Measurements from ENCODE around the gene RREB1. TPM values are rescaled to one million over a fixed set of nuclear protein-coding genes. Genes with fewer than 3 reads are reported as not detected.

The RREB1 gene
- total RNA-seq, 2 experiments from 2014 or later = 14.7 to 18.1 TPM

DNA sequence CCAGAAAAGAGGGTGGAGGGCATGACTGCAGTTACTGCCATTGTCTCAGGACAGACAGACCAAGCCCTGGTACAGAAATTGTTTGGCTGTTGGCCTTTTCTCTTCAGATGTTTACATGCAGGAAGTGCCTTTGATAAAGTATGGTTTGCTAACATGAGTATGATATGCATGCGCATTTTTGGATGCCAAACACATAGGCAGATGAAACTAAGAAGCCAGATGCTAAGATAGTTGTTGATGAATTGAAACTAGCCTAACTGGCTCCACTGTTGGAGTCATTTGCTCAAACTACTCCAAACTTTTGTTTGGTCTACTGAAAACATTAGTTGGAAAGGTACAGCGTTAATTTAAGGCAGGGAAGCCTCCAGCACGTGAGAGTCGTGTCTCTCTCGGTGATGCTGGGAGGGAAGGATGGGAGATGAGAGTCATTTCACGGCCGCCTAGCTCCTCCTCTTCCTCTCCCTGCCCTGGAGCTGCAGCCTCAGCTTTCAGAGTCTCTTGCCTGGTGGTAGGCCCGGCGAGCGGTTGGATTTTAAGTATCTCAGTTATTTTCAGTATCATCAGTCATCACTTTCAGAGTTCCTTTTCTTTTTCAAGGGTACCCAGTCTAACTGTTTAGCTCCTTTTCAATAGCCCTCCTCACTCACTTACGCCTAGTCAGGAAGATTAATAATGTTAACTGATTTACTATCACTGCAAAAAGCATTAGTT is 29.7 kb downstream of the RREB1 start:
- peak; percentile 80 for ATAC-seq
- CTCF ChIA-PET = interaction anchor here (0.9 to 1.7 kb wide), 4 partner anchors 9 to 351 kb away, joined by 3 to 8 read pairs (median 4); no protein-coding TSS in a partner anchor
- intact Hi-C loops (cut with DNase I, micrococcal nuclease) = loop anchor here (1.0 to 10.0 kb wide), 7 partner anchors 11 to 457 kb away; partner anchors contain the start of gene SNRNP48 (in 1 of the 2)
- H3K4me3 Mint-ChIP-seq = peak overlapping the region; percentile 62
- DNase-seq = peak; percentile 85
- peak overlapping the region; percentile 97 for H3K27ac Mint-ChIP-seq
- peaks cover 80% of the 10 kb centered on the region for H3K4me1 Mint-ChIP-seq
- H3K9me3 Mint-ChIP-seq (ENCODE audit: low read depth) = no peaks in the 10 kb centered on the region
- peaks cover 2% of the 10 kb centered on the region for H3K36me3 Mint-ChIP-seq (ENCODE audit: low read depth)
- no peaks in the 10 kb centered on the region for H3K27me3 Mint-ChIP-seq
- POLR2A ChIA-PET = interaction anchor here (0.6 to 1.8 kb wide), 6 partner anchors 21 to 481 kb away, joined by 4 to 8 read pairs (median 5); no protein-coding TSS in a partner anchor

DNA sequence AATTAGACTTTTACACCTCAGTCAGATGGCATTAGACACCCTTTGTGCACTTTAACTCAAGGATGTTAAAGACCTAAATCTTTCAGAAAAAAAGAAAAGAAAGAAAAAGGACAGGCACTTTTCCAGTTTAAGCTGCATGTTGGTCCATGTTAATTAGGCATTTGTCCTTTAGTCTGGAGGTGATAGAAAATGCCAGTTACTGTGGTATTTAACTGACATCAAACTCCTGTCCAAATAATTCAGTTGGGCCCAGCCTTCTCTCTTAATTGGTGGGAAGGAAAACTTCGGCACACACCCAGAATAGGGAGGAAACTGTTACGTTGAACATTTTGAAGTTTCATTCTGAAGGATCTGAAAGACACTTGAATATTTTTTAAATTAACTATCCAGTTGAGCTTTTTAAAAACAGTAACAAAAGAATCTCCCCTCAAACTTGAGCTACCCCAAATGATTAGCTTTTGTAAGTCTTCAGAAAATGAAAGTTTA is 30.3 kb downstream of the RREB1 start:
- intact Hi-C loops (cut with DNase I, micrococcal nuclease) = loop anchor here (1.0 to 10.0 kb wide), 4 partner anchors 10 to 457 kb away; partner anchors contain the start of gene SNRNP48 (in 1 of the 2)
- Mint-ChIP-seq H3K9me3 (ENCODE audit: low read depth) (no peaks in the 10 kb centered on the region), H3K27ac (peak overlapping the region; percentile 97), H3K27me3 (no peaks in the 10 kb centered on the region), H3K36me3 (ENCODE audit: low read depth) (peaks cover 1% of the 10 kb centered on the region), H3K4me1 (peaks cover 79% of the 10 kb centered on the region), H3K4me3 (peak overlapping the region; percentile 62)
- no peak for ATAC-seq
- DNase-seq = no peak
- ChIA-PET CTCF (interaction anchor here (0.8 to 1.7 kb wide), 7 partner anchors 8 to 64 kb away, joined by 3 to 8 read pairs (median 5); no protein-coding TSS in a partner anchor), POLR2A (interaction anchor here (0.5 to 1.8 kb wide), 5 partner anchors 11 to 481 kb away, joined by 4 to 8 read pairs (median 5); no protein-coding TSS in a partner anchor)

DNA sequence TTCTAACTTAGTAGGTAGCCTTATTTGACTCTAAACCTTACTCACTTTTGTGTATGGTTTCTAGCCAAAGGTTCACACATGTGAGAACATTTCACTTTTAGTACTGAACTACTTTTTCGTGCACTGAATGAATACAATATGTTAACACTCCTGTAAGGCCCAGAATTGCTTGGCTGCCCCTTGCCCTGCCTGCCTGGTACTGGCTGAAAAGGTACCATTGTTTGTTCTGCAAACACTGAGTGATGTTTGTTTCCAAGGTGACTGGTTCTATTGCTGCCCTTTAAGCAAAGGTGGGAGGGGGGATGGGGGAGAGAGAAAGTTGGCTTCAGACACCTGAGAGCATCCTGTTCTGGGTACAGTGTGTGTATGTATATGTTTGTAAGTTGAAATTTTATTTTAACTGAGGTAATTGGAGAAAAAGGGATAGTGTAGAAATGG is 31.2 kb downstream of the RREB1 start:
- peak overlapping the region; percentile 97 for H3K27ac Mint-ChIP-seq
- H3K4me1 Mint-ChIP-seq = peaks cover 83% of the 10 kb centered on the region
- ChIA-PET POLR2A (interaction anchor here (1.8 kb wide), 1 partner anchor 26 kb away, joined by 8 read pairs; no protein-coding TSS in a partner anchor), CTCF (interaction anchor here (0.8 to 1.7 kb wide), 5 partner anchors 8 to 27 kb away, joined by 3 to 8 read pairs (median 5); no protein-coding TSS in a partner anchor)
- intact Hi-C loops (cut with DNase I, micrococcal nuclease) = loop anchor here (1.0 to 10.0 kb wide), 4 partner anchors 9 to 456 kb away; partner anchors contain the start of gene SNRNP48 (in 1 of the 2)
- no peaks in the 10 kb centered on the region for H3K9me3 Mint-ChIP-seq (ENCODE audit: low read depth)
- H3K4me3 Mint-ChIP-seq = peak overlapping the region; percentile 17
- H3K27me3 Mint-ChIP-seq = no peaks in the 10 kb centered on the region
- DNase-seq = peak; percentile 72
- H3K36me3 Mint-ChIP-seq (ENCODE audit: low read depth) = no peaks in the 10 kb centered on the region
- ATAC-seq = peak; percentile 43

DNA sequence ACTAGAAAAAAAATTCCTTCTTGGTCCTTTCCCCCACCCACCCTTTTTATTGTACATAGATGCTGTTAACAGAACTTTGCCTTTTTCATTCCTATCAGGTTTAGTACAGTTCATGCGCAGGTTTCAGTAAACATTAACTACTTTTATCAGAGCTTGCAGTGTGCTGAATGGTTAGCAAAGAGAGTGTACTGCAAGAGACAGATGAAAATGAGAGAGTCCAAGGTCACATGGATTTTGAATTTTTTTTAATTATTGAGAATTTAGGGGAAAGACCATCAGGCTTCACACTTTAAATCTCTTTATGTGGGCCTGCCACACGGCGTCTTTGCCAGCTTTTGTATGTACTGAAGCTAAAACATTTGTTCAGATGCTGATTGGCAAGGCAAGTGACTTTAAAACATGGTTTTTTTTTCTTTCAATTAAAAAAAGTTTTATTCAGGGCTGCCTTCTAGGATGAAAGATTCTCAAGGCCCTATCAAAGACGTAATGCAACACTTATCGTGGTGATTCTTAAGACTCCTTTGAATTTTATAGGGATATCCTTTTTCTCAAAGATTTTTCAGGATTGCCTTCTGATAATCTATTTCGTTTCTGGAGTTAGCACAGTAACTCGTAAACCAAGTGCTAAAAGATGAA is 32.2 kb downstream of the RREB1 start:
- ChIA-PET CTCF (interaction anchor here (0.6 to 1.5 kb wide), 2 partner anchors 10 to 172 kb away, joined by 3 read pairs; no protein-coding TSS in a partner anchor), POLR2A (no interaction called here)
- intact Hi-C loops (cut with DNase I, micrococcal nuclease) = loop anchor here in 1 of 2 experiments (2.0 to 10.0 kb wide), 4 partner anchors 53 to 455 kb away; partner anchors contain the start of genes SNRNP48 and SSR1
- Mint-ChIP-seq H3K4me3 (peak overlapping the region; percentile 72), H3K36me3 (ENCODE audit: low read depth) (no peaks in the 10 kb centered on the region), H3K27me3 (no peaks in the 10 kb centered on the region), H3K27ac (peak overlapping the region; percentile 85), H3K9me3 (ENCODE audit: low read depth) (no peaks in the 10 kb centered on the region), H3K4me1 (peaks cover 82% of the 10 kb centered on the region)
- ATAC-seq = no peak
- DNase-seq = no peak

DNA sequence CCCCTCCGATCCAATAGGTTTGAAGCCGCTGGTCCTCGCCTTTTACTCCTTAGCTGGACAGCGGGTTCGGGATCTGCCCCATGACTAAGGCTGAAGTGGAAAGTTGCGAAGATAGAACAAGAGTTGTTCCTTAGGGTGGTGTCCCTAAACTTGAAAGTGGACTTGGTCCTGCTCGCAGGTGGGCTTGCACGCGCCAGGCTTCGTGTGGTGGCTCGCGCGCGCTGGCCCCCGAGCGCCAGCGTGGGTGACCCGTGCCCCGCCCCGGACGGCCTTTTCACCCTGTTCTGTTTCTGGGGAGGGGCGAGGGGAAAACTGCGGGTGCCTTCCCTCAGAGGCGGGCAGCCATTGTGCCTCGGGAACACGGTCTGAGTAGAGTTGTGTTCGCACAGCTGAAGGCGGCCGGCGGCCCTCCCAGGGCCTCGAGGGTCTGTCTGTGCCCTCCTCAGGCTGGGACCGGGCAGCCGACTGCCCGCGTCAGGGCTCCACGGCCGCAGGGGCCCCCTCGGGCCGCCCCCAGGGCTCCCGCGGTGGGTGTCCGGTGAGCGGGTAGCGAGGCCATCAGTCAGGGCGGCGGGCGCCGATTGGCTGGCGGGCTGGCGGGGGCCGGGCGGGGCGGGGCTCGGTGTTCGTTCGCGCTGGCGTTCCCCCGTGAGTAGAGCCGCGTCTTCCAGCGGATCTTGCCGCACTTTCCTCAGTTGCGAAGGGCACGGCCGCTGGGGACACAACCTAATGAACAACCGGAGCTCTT is 33.0 kb downstream of the RREB1 start:
- Mint-ChIP-seq H3K36me3 (ENCODE audit: low read depth) (no peaks in the 10 kb centered on the region), H3K4me1 (peaks cover 82% of the 10 kb centered on the region), H3K9me3 (ENCODE audit: low read depth) (no peaks in the 10 kb centered on the region), H3K4me3 (peak overlapping the region; percentile 72), H3K27ac (peak overlapping the region; percentile 85), H3K27me3 (no peaks in the 10 kb centered on the region)
- DNase-seq (peak; percentile 91), ATAC-seq (peak; percentile 72)
- intact Hi-C loops (cut with DNase I, micrococcal nuclease) = loop anchor here in 1 of 2 experiments (1.0 to 2.0 kb wide), 3 partner anchors 13 to 172 kb away; partner anchors contain the start of genes RREB1 and SSR1
- CTCF ChIA-PET = interaction anchor here (0.5 to 1.7 kb wide), 3 partner anchors 11 to 449 kb away, joined by 3 to 5 read pairs (median 3); partner anchors contain the start of gene SNRNP48
- POLR2A ChIA-PET = no interaction called here

DNA sequence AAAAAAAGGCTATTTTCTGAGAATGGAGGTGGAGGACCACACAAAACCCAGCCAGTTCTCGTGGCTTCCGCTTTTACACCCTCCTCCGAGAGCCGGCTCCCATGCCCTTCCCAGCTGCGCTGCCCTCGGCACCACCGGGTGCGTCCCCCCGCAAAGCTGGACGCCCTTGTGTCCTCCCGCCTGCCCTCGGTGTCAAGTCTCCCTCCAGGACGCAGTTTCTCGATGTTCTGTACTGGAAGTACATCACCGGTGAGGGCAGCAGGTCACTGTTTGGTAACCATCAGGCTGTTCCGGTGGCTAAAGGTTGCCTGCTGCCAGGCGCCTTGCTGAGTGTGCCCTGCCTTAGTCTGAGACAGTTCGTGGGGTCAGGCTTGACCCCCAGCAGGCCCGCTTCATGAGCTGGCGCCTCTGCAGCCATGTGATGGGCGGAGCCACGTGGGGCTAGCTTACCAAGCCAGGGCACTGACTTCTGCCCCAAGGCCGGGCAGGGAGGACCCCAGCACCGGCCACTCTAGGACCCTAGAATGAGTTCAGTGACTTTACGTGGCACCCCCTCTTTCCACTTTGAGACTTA is 34.6 kb downstream of the RREB1 start:
- H3K4me3 Mint-ChIP-seq = no peak overlapping the region
- no peaks in the 10 kb centered on the region for H3K27me3 Mint-ChIP-seq
- DNase-seq (no peak), ATAC-seq (no peak)
- ChIA-PET POLR2A (interaction anchor here (0.6 kb wide), 1 partner anchor 54 kb away, joined by 10 read pairs; no protein-coding TSS in a partner anchor), CTCF (interaction anchor here (1.0 to 1.7 kb wide), 2 partner anchors 13 to 25 kb away, joined by 3 to 5 read pairs; no protein-coding TSS in a partner anchor)
- H3K27ac Mint-ChIP-seq = peak overlapping the region; percentile 19
- peaks cover 82% of the 10 kb centered on the region for H3K4me1 Mint-ChIP-seq
- intact Hi-C loops (cut with DNase I, micrococcal nuclease) = no loop called here
- no peaks in the 10 kb centered on the region for H3K36me3 Mint-ChIP-seq (ENCODE audit: low read depth)
- no peaks in the 10 kb centered on the region for H3K9me3 Mint-ChIP-seq (ENCODE audit: low read depth)

DNA sequence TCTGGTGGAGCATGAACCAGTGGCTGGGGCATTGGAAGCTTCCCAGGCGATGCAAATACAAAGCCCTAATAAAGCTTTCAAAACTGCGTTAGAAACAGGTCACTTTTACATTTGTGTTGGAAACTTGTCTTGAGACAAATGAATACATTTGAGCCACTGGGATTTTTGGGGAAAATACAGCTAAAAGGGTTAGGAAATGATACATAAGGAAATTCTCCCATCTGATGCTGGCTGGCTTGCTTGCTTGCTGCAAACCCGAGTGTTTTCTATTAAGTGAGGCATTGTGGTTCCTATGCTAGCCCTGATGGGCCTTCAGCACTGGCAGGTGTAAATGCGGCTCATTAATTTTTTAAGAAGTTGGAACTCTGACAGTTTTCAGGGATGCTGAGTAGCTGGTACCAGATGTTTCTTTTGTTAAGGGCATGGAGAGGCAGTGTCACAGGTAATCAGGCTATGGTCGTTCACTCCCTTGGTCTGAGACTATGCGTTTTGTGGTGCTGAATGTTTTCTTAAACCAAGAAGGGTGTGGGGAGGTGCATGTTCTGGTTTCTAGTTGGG is 35.2 kb downstream of the RREB1 start:
- ChIA-PET POLR2A (interaction anchor here (1.0 kb wide), 1 partner anchor 11 kb away, joined by 6 read pairs; no protein-coding TSS in a partner anchor), CTCF (no interaction called here)
- ATAC-seq = no peak
- DNase-seq = no peak
- H3K27ac Mint-ChIP-seq = peak overlapping the region; percentile 19
- H3K9me3 Mint-ChIP-seq (ENCODE audit: low read depth) = no peaks in the 10 kb centered on the region
- intact Hi-C loops (cut with DNase I, micrococcal nuclease) = no loop called here
- peaks cover 82% of the 10 kb centered on the region for H3K4me1 Mint-ChIP-seq
- peak overlapping the region; percentile 19 for H3K4me3 Mint-ChIP-seq
- no peaks in the 10 kb centered on the region for H3K36me3 Mint-ChIP-seq (ENCODE audit: low read depth)
- H3K27me3 Mint-ChIP-seq = no peaks in the 10 kb centered on the region

DNA sequence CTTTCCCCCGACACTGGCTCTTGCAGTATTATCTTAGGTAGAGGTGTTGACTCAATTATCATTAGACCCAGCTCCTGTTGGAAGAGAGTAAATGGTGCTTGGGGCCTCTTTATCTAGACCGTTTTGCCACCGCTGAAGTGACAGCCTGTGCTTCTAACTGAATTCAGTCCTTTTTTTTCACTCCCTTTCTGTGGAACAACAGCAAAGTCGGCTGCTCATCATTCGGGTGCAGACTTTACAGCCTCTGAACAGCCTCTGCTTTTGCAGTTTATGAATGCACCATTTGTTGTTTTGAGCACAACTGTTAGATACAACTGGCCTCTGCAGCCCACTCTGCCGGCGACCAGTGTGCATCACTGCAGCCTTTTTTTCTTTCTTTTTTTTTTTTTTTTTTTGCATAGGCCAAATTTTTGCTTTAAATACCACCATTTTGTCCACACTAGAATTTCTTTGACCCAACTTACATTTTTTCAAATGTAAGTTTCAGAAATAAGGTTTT is 35.8 kb downstream of the RREB1 start:
- ATAC-seq (no peak), DNase-seq (no peak)
- H3K27ac Mint-ChIP-seq = no peak overlapping the region
- H3K4me1 Mint-ChIP-seq = peaks cover 82% of the 10 kb centered on the region
- ChIA-PET POLR2A (interaction anchor here (1.0 kb wide), 1 partner anchor 11 kb away, joined by 6 read pairs; no protein-coding TSS in a partner anchor), CTCF (no interaction called here)
- no peaks in the 10 kb centered on the region for H3K9me3 Mint-ChIP-seq (ENCODE audit: low read depth)
- H3K27me3 Mint-ChIP-seq = no peaks in the 10 kb centered on the region
- intact Hi-C loops (cut with DNase I, micrococcal nuclease) = no loop called here
- peak overlapping the region; percentile 19 for H3K4me3 Mint-ChIP-seq
- no peaks in the 10 kb centered on the region for H3K36me3 Mint-ChIP-seq (ENCODE audit: low read depth)

DNA sequence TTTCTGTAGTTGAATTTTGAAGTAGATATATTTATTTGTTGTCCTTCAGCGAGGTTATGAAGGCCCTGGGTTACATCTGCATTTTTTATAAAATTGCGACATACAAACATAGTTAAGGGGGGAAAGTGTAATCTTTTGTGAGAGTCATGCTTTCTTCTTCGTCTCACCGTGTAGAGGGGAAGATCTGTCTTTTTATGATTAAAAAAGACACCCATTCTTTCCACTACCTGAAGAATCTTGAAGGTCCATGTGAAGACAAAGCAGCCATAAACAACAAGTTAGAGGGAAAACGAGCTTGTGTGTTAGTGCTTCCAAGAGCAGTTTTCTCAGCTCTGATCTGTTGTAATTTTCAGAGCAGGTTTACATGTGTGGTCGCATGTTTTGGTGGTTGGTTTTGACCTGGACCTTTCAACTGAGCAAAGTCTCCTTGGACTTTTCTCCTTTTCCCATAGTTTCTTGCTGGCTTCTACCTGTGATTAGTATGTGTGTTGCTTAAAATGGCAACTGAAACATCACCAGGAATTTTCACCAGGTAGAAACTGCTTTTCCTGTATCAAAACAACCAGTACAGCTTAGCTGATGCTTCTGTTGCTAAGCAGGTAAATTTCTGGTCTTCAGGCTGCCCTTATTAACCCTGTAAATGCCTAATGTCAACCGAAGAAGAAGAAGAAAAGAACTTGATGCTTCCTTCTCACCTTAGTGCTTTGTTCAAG is 37.3 kb downstream of the RREB1 start:
- POLR2A ChIA-PET = no interaction called here
- DNase-seq (no peak), ATAC-seq (no peak)
- Mint-ChIP-seq H3K4me3 (peak overlapping the region; percentile 61), H3K4me1 (peaks cover 78% of the 10 kb centered on the region), H3K27me3 (no peaks in the 10 kb centered on the region), H3K27ac (peak overlapping the region; percentile 84), H3K9me3 (ENCODE audit: low read depth) (no peaks in the 10 kb centered on the region), H3K36me3 (ENCODE audit: low read depth) (no peaks in the 10 kb centered on the region)
- intact Hi-C loops (cut with DNase I, micrococcal nuclease) = no loop called here
- CTCF ChIA-PET = interaction anchor here (0.6 to 1.0 kb wide), 4 partner anchors 13 to 58 kb away, joined by 3 read pairs; no protein-coding TSS in a partner anchor
